HT-29 (cell line): ENCODE measurements around the gene RSRC1. TPM values are rescaled to one million over a fixed set of nuclear protein-coding genes. Genes with fewer than 3 reads are reported as not detected.
"Not testable (repeated sequence)": the region's sequence is repeated elsewhere in the genome, so short reads cannot be mapped to it uniquely, and the experiment has no call there.

Source experiments
- DNase-seq: peaks from one replicate; pipeline ENCODE4 v3.0.0-alpha.2; 2015; ENCODE audit warnings: low spot score
- total RNA-seq: library from RNA; depleted of rRNA; stranded (reverse); fragments of >200 nt; shearing (Covaris generic); gene quantifications from 2 replicates; pipeline ENCODE4 v1.2.3, GENCODE V29; 2014

RSRC1 gene
- total RNA-seq, 1 experiment from 2014 or later: 17.4 TPM

GRCh38 chr3:158100681-158101080 lies 9.2 kb upstream of the RSRC1 start:
- DNase-seq: no peak

- DNase-seq: no peak
Measured at GRCh38 chr3:158101335-158102241, 8.3 kb upstream of the RSRC1 start.

DNA sequence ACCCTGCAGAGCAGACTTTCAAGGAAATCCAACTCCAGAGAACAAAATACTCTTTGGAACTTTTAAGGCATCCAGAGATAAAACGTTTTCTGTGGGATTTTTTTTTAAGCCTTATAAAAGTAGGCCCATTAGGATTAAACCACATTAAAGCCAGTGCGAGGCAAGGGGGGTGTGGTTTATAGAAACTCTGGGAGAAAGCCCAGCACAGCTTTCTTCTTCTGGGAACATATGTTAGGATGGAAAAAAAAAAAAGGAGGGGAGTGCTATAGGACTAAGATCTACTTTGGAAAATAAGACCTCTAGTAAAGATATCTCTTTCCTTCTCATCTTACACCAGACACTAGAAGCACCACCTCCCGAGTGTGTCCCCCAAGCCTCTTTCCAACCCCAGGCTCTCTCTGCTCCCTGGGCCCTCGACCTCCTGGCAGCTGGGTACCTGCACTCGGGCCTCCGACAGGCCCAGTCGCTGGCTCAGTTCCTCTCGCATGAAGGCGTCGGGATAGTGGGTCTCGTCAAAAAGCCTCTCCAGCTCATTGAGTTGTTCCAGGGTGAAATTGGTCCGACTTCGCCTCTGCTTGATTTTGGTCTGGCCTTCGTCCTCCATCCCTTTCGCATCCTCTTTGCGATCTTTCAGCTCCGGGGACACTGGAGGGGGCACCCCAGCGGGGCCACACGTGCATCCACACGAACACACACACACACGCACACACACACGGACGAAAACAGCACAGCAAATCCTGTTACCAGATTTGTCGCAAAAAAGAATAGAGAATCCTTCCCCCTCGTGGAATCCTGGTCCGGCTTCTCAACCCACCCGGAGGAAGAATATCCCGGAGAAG lies 7.4 kb upstream of the RSRC1 start:
- no peak for DNase-seq

DNA sequence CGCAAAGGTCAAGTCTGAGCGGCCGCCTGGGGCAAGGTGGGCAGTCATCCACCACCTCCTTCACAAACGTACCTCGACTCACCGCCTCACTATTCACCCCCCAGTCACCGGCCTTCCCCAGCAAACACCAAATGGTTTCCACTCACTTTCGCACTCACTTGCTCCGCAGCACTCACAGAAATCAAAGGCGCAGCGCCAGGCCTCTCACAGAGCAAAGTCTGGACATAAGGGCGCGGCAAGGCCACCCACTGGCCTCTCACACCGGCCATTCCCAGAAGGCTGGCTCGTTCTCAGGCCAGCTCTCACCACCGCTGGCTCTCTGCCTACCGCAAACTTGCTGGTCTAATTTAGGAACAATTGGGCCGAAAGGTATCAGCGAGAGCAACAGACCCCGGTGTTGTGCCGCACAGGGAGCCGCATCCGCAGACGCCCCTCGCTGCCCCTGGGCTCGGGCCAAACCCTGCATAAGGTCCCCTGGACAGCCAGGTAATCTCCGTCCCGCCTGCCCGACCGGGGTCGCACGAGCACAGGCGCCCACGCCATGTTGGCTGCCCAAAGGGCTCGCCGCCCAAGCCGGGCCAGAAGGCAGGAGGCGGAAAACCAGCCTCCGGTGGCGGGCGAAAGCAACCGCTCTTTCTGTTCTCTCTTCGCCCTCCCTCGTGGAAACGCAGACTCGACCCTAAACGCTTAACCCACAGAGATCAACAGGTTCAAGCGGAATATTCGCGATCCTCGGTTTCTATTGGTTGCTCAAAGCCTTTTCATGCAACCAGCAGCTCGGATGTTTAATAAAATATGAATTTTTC lies 6.6 kb upstream of the RSRC1 start:
- no peak for DNase-seq

- DNase-seq: no peak
Measured at GRCh38 chr3:158103887-158104327, 6.0 kb upstream of the RSRC1 start.

GRCh38 chr3:158104431-158104921 lies 5.4 kb upstream of the RSRC1 start:
- no peak for DNase-seq

DNA sequence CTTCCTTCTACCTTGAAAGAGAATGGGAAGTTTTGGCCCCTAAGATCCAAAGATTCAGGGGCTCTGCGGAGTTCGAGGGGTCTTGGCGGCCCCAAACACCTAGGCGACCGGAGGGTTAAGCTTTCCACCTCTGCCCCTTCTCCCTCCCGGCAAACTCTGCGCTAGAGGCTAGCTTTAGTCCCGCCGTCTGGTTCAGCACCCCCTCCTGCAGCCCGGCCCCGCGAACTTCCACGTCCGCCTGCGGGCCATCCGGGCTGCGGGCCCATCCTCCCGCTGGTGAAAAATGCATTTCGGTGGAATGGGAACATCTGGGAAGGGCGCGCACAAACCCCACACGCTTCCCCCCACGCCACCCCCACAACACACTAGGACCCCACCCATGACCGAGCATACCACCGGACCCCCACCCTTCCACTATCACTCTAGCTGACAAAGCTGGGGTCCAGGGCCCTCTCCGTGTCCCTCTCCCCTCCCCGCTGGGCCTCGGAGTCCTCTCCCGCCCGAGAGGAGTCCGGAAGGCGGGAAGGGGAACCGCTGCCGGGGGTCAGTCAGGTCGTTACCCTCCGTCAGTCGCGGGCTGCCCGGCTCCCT lies 4.7 kb upstream of the RSRC1 start:
- no peak for DNase-seq

GRCh38 chr3:158105710-158106253 lies 4.1 kb upstream of the RSRC1 start:
- DNase-seq: no peak

GRCh38 chr3:158106766-158107471 lies 3.0 kb upstream of the RSRC1 start:
- no peak for DNase-seq

GRCh38 chr3:158107605-158108444 lies 2.1 kb upstream of the RSRC1 start:
- no peak for DNase-seq

DNA sequence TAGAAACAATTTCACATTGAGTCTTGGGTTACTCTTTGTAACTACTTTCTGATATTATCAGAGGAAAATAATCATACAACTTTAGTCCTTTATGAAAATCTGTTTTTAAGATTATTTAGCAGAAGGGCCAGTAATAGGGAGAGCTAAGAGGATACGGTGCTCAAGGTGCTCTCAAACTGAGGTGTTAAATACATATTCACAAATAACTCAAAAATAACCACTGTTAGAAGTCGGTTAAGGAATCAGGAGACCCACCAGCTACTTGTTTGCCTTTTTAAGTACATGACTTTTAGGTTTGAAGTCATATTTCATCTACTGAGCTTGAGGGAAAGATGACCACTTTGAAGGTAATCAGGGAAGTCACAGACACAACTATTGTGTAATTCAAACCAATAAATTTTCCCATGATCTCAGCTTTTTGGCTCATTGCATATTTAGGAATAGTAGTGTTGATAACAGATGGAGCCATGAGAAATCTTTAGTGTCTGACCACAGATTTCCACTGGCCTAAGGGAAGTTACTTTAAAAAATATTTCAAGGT lies 1.4 kb upstream of the RSRC1 start:
- DNase-seq: no peak

DNA sequence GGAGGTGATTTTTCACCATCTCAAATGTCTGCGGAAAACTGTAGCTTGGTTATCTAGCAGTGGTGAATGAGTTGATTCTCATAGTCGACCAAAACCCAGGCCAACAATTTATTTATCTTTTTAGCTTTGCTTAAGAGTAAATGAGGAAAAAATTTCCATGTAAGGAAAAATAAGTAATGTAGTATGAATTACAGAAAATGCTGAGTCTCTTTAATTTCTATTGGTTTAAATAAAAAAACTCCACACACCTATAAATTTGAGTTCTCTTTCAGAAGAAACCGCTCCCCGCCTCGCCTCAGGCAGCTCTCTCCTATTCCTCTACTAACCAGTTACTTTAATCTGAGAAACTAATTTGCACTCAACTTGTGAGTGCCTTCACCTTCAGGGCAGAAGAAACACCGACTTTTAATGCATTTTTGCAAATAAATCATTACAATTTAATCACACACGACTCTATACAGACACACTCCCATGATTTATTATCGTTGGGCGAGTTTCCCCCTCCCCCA lies 540 bp upstream of the RSRC1 start:
- DNase-seq: no peak

DNA sequence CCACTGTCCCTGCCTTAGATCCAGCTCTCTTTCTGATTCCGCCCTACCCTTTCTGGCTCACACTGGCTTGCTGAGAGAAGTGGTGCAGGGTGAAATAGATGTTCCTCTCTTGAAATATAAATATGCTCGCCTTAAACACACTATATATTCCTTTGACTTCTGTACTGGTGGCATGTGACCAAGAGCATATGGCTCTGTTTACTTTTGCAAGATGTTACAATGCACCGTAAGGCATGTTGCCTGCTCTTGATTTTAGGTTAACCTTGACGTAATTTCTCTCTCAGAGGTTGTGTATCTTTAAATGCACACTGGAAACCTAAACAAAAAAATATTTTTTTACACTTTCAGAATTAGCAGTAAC lies 749 bp downstream of the RSRC1 start:
- DNase-seq: no peak

GRCh38 chr3:158111861-158112260 lies 2.0 kb downstream of the RSRC1 start:
- DNase-seq: no peak

GRCh38 chr3:158113595-158113994 lies 3.7 kb downstream of the RSRC1 start:
- DNase-seq: not testable (repeated sequence)

GRCh38 chr3:158120330-158120729 lies 10.4 kb downstream of the RSRC1 start:
- DNase-seq: no peak

DNA sequence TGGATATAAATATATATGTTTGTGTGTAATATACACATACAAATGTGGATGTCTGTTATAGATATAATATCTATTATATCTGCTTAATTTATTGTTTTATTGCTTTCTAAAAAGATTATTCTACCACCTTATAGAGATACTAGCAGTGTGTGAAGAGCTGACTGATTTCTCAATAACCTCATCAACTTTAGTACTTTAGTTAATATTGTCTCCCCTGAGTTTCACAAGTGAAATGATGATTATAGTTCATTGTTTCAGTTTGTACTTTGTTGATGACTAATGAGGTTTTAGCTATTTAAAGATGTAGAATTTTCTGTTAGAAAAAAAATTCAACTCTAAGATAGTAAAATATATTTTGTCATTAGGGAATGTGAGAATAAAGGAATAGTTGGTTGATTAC lies 11.4 kb downstream of the RSRC1 start:
- DNase-seq: no peak

DNA sequence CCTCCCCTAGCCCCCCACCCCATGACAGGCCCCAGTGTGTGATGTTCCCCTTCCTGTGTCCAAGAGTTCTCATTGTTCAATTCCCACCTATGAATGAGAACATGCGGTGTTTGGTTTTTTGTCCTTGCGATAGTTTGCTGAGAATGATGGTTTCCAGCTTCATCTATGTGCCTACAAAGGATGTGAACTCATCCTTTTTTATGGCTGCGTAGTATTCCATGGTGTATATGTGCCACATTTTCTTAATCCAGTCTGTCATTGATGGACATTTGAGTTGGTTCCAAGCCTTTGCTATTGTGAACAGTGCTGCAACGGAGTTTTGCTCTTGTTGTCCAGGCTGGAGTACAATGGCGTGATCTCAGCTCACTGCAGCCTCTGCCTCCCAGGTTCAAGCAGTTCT lies 12.8 kb downstream of the RSRC1 start:
- DNase-seq: not testable (repeated sequence)
